ENCODE measurements around the gene MCTP1.

MCTP1 gene

DNA sequence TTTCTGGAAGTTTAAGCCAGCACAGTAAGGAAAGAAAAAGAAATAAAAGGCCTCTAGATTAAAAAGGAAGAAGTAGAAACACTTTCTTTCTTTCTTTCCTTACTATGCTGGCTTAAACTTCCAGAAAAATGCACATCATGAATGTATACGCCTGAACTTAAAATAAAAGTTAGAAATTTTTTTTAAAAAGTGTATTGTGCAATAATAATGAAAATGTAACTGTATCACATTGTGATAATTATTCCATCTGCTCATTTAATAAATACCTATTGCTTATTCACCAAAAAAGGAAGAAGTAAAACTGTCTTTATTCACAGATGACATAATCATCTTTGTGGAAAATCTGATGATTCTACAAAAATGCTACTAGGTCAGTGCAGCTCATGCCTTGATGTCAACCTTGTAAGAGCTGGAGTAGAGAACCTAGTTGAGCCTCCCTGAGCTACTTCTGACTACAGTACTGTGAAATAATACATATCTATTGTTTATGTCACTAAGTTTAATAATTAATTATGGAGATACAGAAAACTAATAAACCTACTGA is 49.4 kb downstream of the MCTP1 start:
- H3K4me2 ChIP-seq (ENCODE audit: low read length), result no peak overlapping the region
- H3K4me1 ChIP-seq (ENCODE audit: control insufficient read depth, low read length), result no peaks in the 10 kb centered on the region
- H3K79me2 ChIP-seq (ENCODE audit: control insufficient read depth, low read length), result no peaks in the 10 kb centered on the region
- H3K27me3 ChIP-seq (ENCODE audit: control insufficient read depth, low read length), result no peaks in the 10 kb centered on the region
- H3K27ac ChIP-seq (ENCODE audit: low read depth, low read length), result no peak overlapping the region
- H3K36me3 ChIP-seq (ENCODE audit: control insufficient read depth, low read length), result no peaks in the 10 kb centered on the region
- no peaks in the 10 kb centered on the region for H3F3A ChIP-seq (ENCODE audit: control insufficient read depth, insufficient read depth)
- TF ChIP-seq EZH2phosphoT487 (IDR thresholded peaks at IDR 0.05; ENCODE audit: borderline replicate concordance, low read length), result no peak
- TF ChIP-seq, protein P1, sequence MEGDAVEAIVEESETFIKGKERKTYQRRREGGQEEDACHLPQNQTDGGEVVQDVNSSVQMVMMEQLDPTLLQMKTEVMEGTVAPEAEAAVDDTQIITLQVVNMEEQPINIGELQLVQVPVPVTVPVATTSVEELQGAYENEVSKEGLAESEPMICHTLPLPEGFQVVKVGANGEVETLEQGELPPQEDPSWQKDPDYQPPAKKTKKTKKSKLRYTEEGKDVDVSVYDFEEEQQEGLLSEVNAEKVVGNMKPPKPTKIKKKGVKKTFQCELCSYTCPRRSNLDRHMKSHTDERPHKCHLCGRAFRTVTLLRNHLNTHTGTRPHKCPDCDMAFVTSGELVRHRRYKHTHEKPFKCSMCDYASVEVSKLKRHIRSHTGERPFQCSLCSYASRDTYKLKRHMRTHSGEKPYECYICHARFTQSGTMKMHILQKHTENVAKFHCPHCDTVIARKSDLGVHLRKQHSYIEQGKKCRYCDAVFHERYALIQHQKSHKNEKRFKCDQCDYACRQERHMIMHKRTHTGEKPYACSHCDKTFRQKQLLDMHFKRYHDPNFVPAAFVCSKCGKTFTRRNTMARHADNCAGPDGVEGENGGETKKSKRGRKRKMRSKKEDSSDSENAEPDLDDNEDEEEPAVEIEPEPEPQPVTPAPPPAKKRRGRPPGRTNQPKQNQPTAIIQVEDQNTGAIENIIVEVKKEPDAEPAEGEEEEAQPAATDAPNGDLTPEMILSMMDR (IDR thresholded peaks at IDR 0.05; ENCODE audit: low read depth, low read length, poor library complexity, severe bottlenecking), result no peak
- no peak overlapping the region for H3K4me3 ChIP-seq (ENCODE audit: low read length)
- no peaks in the 10 kb centered on the region for H3K9me2 ChIP-seq (replicated peaks; ENCODE audit: control insufficient read depth, low read length)
- H4K20me1 ChIP-seq (ENCODE audit: control insufficient read depth, insufficient read depth, low read depth, low read length), result no peaks in the 10 kb centered on the region
- no peaks in the 10 kb centered on the region for H3K9me3 ChIP-seq (ENCODE audit: control insufficient read depth, insufficient read depth, low read length)

DNA sequence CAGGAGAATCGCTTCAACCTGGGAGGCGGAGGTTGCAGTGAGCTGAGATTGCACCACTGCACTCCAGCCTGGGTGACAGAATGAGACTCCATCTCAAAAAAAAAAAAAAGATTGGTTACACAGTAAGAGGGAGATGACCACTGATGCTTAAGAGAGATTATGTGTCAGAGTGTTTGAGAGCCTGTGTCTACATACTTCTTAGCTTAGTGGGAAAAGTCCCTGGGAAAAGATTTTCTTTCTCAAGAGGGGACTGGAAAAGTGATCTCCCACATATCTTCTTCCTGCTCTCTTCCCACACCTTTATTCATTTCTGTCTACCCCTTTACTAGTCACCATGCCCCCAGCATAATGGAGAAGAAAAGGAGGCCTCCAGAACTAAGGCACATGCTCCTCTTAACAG is 55.2 kb downstream of the MCTP1 start:
- no peaks in the 10 kb centered on the region for H3F3A ChIP-seq (ENCODE audit: control insufficient read depth, insufficient read depth)

DNA sequence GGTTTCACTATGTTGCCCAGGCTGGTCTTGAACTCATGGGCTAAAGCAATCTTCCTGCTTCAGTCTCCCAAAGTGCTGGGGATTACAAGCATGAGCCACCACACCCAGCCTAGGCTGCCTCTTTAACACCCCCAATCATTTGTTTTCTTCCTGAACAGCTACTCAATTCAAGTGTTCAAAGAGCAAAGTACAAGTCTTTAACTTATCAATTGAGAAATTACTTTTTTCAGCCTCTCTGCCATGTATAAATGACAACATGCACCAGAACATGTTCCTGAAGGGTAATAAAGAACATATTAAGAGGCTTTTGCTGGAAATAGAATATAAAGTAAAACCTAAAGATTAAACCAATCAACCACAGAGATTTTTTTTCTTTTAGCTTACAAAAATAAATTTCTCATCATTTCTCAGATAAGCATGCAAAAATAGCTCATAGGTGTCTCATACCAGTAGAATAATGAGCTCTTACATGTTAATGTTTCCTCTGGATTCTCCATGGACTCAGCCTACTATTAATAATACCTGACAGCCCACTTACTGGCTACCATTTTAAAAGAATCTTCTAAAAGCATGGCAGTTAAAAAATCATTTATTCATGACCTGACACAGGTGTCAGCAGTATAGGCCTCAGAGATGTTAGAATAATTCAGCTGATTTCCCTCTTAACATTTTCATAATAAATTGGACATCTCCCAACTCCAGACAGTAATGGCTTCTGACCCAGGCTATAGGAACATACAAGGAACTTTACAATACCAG is 60.0 kb downstream of the MCTP1 start:
- H3K27ac ChIP-seq (ENCODE audit: low read depth, low read length), result no peak overlapping the region
- no peaks in the 10 kb centered on the region for H3K79me2 ChIP-seq (ENCODE audit: control insufficient read depth, low read length)
- no peak for TF ChIP-seq EZH2phosphoT487 (IDR thresholded peaks at IDR 0.05; ENCODE audit: borderline replicate concordance, low read length)
- TF ChIP-seq, protein P1 (IDR thresholded peaks at IDR 0.05; ENCODE audit: low read depth, low read length, poor library complexity, severe bottlenecking), result no peak
- no peaks in the 10 kb centered on the region for H3F3A ChIP-seq (ENCODE audit: control insufficient read depth, insufficient read depth)
- H3K9me3 ChIP-seq (ENCODE audit: control insufficient read depth, insufficient read depth, low read length), result no peaks in the 10 kb centered on the region
- H3K4me2 ChIP-seq (ENCODE audit: low read length), result no peak overlapping the region
- H3K27me3 ChIP-seq (ENCODE audit: control insufficient read depth, low read length), result no peaks in the 10 kb centered on the region
- H3K4me3 ChIP-seq (ENCODE audit: low read length), result no peak overlapping the region
- no peaks in the 10 kb centered on the region for H3K4me1 ChIP-seq (ENCODE audit: control insufficient read depth, low read length)
- no peaks in the 10 kb centered on the region for H3K9me2 ChIP-seq (replicated peaks; ENCODE audit: control insufficient read depth, low read length)
- H3K36me3 ChIP-seq (ENCODE audit: control insufficient read depth, low read length), result no peaks in the 10 kb centered on the region
- no peaks in the 10 kb centered on the region for H4K20me1 ChIP-seq (ENCODE audit: control insufficient read depth, insufficient read depth, low read depth, low read length)

More for the DNA sequence above, 55.2 kb downstream of the MCTP1 start:
- no peak for TF ChIP-seq EZH2phosphoT487 (IDR thresholded peaks at IDR 0.05; ENCODE audit: borderline replicate concordance, low read length)
- no peak overlapping the region for H3K4me3 ChIP-seq (ENCODE audit: low read length)
- no peaks in the 10 kb centered on the region for H4K20me1 ChIP-seq (ENCODE audit: control insufficient read depth, insufficient read depth, low read depth, low read length)
- no peaks in the 10 kb centered on the region for H3K79me2 ChIP-seq (ENCODE audit: control insufficient read depth, low read length)
- H3K9me2 ChIP-seq (replicated peaks; ENCODE audit: control insufficient read depth, low read length), result no peaks in the 10 kb centered on the region
- H3K4me1 ChIP-seq (ENCODE audit: control insufficient read depth, low read length), result no peaks in the 10 kb centered on the region
- H3K4me2 ChIP-seq (ENCODE audit: low read length), result no peak overlapping the region
- no peaks in the 10 kb centered on the region for H3K27me3 ChIP-seq (ENCODE audit: control insufficient read depth, low read length)
- no peak overlapping the region for H3K27ac ChIP-seq (ENCODE audit: low read depth, low read length)
- no peaks in the 10 kb centered on the region for H3K9me3 ChIP-seq (ENCODE audit: control insufficient read depth, insufficient read depth, low read length)
- no peaks in the 10 kb centered on the region for H3K36me3 ChIP-seq (ENCODE audit: control insufficient read depth, low read length)

DNA sequence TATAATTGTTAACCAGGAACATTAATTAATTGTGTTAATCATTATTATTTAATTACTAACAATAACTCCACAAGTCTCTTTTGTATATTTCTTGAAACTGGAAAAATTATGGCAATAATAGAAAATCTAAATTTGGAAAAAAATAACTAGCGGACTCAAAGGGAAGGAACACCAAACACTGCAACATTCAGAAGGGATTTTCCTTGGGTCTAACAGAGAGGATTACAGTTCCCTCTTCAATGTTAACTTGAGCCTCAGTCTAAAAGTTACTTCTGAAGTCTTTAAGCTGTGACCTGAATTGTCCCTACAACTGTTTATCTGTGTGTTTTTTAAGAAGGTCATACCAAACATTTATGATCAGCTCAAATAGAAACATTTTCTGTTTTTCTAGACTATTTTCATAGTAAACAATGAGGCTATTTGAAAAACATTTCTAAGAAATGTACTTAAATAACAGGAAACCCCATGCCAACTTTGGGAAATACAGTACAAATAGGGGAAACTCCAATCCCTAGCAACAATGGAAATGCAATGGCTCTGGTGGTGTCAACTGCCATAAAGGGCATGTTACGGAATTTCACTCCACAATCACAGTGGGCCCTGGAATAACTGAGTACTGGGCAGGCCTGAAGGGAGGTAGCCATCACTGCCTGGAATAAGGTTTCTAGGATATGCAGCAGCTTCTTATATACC is 61.2 kb downstream of the MCTP1 start:
- no peaks in the 10 kb centered on the region for H3K9me3 ChIP-seq (ENCODE audit: control insufficient read depth, insufficient read depth, low read length)
- H3K9me2 ChIP-seq (replicated peaks; ENCODE audit: control insufficient read depth, low read length), result no peaks in the 10 kb centered on the region
- no peaks in the 10 kb centered on the region for H4K20me1 ChIP-seq (ENCODE audit: control insufficient read depth, insufficient read depth, low read depth, low read length)
- H3K79me2 ChIP-seq (ENCODE audit: control insufficient read depth, low read length), result no peaks in the 10 kb centered on the region
- H3F3A ChIP-seq (ENCODE audit: control insufficient read depth, insufficient read depth), result no peaks in the 10 kb centered on the region
- no peak overlapping the region for H3K27ac ChIP-seq (ENCODE audit: low read depth, low read length)
- H3K4me2 ChIP-seq (ENCODE audit: low read length), result no peak overlapping the region
- no peak overlapping the region for H3K4me3 ChIP-seq (ENCODE audit: low read length)
- H3K36me3 ChIP-seq (ENCODE audit: control insufficient read depth, low read length), result no peaks in the 10 kb centered on the region
- H3K4me1 ChIP-seq (ENCODE audit: control insufficient read depth, low read length), result no peaks in the 10 kb centered on the region
- TF ChIP-seq, protein P1 (IDR thresholded peaks at IDR 0.05; ENCODE audit: low read depth, low read length, poor library complexity, severe bottlenecking), result no peak
- TF ChIP-seq EZH2phosphoT487 (IDR thresholded peaks at IDR 0.05; ENCODE audit: borderline replicate concordance, low read length), result no peak
- no peaks in the 10 kb centered on the region for H3K27me3 ChIP-seq (ENCODE audit: control insufficient read depth, low read length)
